Endothelial cell of umbilical vein (primary cell): ENCODE measurements around the gene KLF15.

Experiments used
- CTCF ChIP-seq, 2 donors: IDR thresholded peaks; 1 replicate in 1 of 2; 2 replicates in 1 of 2; pipeline ENCODE4 v1.5.1; 2011; ENCODE audit warnings: low read length in 2 of 2, mild to moderate bottlenecking in 2 of 2, moderate library complexity in 2 of 2, control low read depth in 1 of 2, inconsistent platforms in 1 of 2, low read depth in 1 of 2; ENCODE audit not compliant: insufficient read depth in 1 of 2; ENCODE audit errors: extremely low read depth in 1 of 2
- JUN ChIP-seq: IDR thresholded peaks from 2 replicates; pipeline ENCODE4 v1.6.1; 2011; ENCODE audit warnings: borderline replicate concordance, low read depth; ENCODE audit not compliant: insufficient read length, insufficient read depth
- MAX ChIP-seq: IDR thresholded peaks from 2 replicates; pipeline ENCODE4 v1.6.1; 2011; ENCODE audit not compliant: insufficient read depth, insufficient read length
- MYC ChIP-seq: IDR thresholded peaks from one replicate; pipeline ENCODE4 v1.6.1; 2011; ENCODE audit warnings: mild to moderate bottlenecking, low read depth, low read length

- no peak for TF ChIP-seq CTCF (IDR thresholded peaks at IDR 0.05; ENCODE audit: extremely low read depth in 1 of 2, insufficient read depth in 1 of 2, low read depth in 1 of 2, low read length in 2 of 2)
- no peak for TF ChIP-seq MYC
- no peak for TF ChIP-seq MAX
- no peak for TF ChIP-seq JUN
Measured at GRCh38 chr3:126370055-126370454, 12.8 kb upstream of the KLF15 start.
